ENCODE data around the gene ANKS1B. TPM values are rescaled to one million over a fixed set of nuclear protein-coding genes. Genes with fewer than 3 reads are reported as not detected.
"Not testable (repeated sequence)": the region's sequence is repeated elsewhere in the genome, so short reads cannot be mapped to it uniquely, and the experiment has no call there.

Gene ANKS1B
- total and polyA plus RNA-seq, 2 of the 4 experiments (the other 2 are of a cell fraction), result 0.17 to 0.18 TPM

- TF ChIP-seq FOS (IDR thresholded peaks at IDR 0.05; ENCODE audit: low read depth, low read length) (no peak), RFX5 (IDR thresholded peaks at IDR 0.05; ENCODE audit: low read depth, low read length) (no peak), CTCF (conservative IDR thresholded peaks at IDR 0.05; ENCODE audit: low read depth, low read length) (no peak), RAD21 (IDR thresholded peaks at IDR 0.05; ENCODE audit: low read length) (no peak), BHLHE40 (IDR thresholded peaks at IDR 0.05; ENCODE audit: low read depth, low read length) (no peak), CHD1 (IDR thresholded peaks at IDR 0.05; ENCODE audit: low read depth, low read length) (no peak)
- no peak overlapping the region for H4K91ac ChIP-seq (ENCODE audit: insufficient read depth, low read depth, low read length)
- WGBS, 2 experiments (ENCODE audit: extremely low coverage in 2 of 2, insufficient read length in 1 of 2), result 67% methylated on average over 1 of the region's 2 CpGs; no CpG with 5 or more reads in 1 of the 2 experiments
- H2AK5ac ChIP-seq (ENCODE audit: low read depth, low read length), result no peak overlapping the region
- no peaks in the 10 kb centered on the region for H3K79me1 ChIP-seq (ENCODE audit: low read depth in 1 of 2, low read length in 2 of 2)
- dilution Hi-C loops (cut with HindIII; ENCODE audit: low sequenced_read_pairs, unreplicated experiment), result no loop called here
- H3K27ac ChIP-seq (ENCODE audit: insufficient read depth, low read length), result no peak overlapping the region
- H3K18ac ChIP-seq (ENCODE audit: low read depth, low read length), result no peak overlapping the region
- no peak overlapping the region for H3K4me3 ChIP-seq (ENCODE audit: insufficient read depth, low read depth, low read length)
- no peaks in the 10 kb centered on the region for H3K36me3 ChIP-seq (ENCODE audit: control insufficient read depth, insufficient read depth, low read length)
- ChIA-PET POLR2A (ENCODE audit: unreplicated experiment) (no interaction called here), CTCF (no interaction called here)
- H3K27me3 ChIP-seq (ENCODE audit: control insufficient read depth, insufficient read depth, low read length), result no peaks in the 10 kb centered on the region
- no peak overlapping the region for H3K4me2 ChIP-seq (ENCODE audit: low read depth, low read length)
- no peak overlapping the region for H2BK5ac ChIP-seq (ENCODE audit: low read depth, low read length, poor library complexity, severe bottlenecking)
- H3K23ac ChIP-seq (ENCODE audit: low read depth, low read length), result no peak overlapping the region
- no peak overlapping the region for H4K8ac ChIP-seq (ENCODE audit: low read depth in 2 of 2, low read length in 2 of 2)
- no peak overlapping the region for H2BK15ac ChIP-seq (ENCODE audit: low read depth, low read length)
- no peak overlapping the region for H3K4ac ChIP-seq (ENCODE audit: low read depth, low read length)
- H2BK120ac ChIP-seq (ENCODE audit: low read depth, low read length), result no peak overlapping the region
- H2AK9ac ChIP-seq (replicated peaks; ENCODE audit: low read depth, low read length, poor library complexity), result no peak overlapping the region
- H3K56ac ChIP-seq (ENCODE audit: extremely low read depth, insufficient read depth, low read length), result no peak overlapping the region
- no peaks in the 10 kb centered on the region for H3K9me1 ChIP-seq (ENCODE audit: insufficient read depth, low read length)
- no peaks in the 10 kb centered on the region for H3K4me1 ChIP-seq (ENCODE audit: control insufficient read depth, insufficient read depth, low read length)
- H3K9me3 ChIP-seq (ENCODE audit: control insufficient read depth, insufficient read depth, low read length), result no peaks in the 10 kb centered on the region
- H2AFZ ChIP-seq (replicated peaks; ENCODE audit: low read length, poor library complexity), result no peak overlapping the region
- no peak overlapping the region for H3K14ac ChIP-seq (replicated peaks; ENCODE audit: low read depth, low read length)
- H4K20me1 ChIP-seq (ENCODE audit: insufficient read depth, low read length), result no peaks in the 10 kb centered on the region
- in situ Hi-C loops (cut with MboI; ENCODE audit: low sequenced_read_pairs), result no loop called here
- ATAC-seq (ENCODE audit: low read depth) (no peak), DNase-seq (no peak)
- H4K5ac ChIP-seq (ENCODE audit: low read depth, low read length), result no peak overlapping the region
- H3K9ac ChIP-seq (ENCODE audit: low read depth, low read length), result no peak overlapping the region
- H2BK20ac ChIP-seq (ENCODE audit: low read depth, low read length), result no peak overlapping the region
- intact Hi-C loops (cut with micrococcal nuclease), result no loop called here
- BruUV-seq (replicated peaks), result no TSS peak
These were observed 184.1 kb downstream of the ANKS1B start for GRCh38 chr12:99800605-99801004.

DNA sequence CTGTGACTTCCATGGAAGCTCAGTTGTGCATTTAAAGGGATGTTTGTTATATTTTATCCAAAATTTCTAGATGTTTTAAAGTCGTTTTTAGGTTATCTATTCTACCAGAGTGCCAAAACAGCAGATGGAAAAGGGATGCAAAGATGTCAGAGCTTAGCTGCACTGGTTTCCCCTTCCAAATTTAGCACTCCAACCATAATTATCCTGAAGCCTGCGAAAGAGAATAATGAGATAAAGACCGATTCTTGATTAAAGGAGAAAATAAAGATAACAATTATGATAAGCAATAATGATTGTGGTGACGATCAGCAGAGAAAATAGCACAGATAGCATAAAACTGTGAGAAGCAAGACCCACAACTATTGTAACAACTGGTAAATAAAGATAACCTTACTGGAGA is 186.8 kb downstream of the ANKS1B start:
- H3K56ac ChIP-seq (ENCODE audit: extremely low read depth, insufficient read depth, low read length); H3K18ac ChIP-seq (ENCODE audit: low read depth, low read length); dilution Hi-C loops (cut with HindIII; ENCODE audit: low sequenced_read_pairs, unreplicated experiment); H4K8ac ChIP-seq (ENCODE audit: low read depth in 2 of 2, low read length in 2 of 2); H3K14ac ChIP-seq (replicated peaks; ENCODE audit: low read depth, low read length); H2AFZ ChIP-seq (replicated peaks; ENCODE audit: low read length, poor library complexity); DNase-seq; H3K9me1 ChIP-seq (ENCODE audit: insufficient read depth, low read length); H3K23ac ChIP-seq (ENCODE audit: low read depth, low read length); H2AK5ac ChIP-seq (ENCODE audit: low read depth, low read length); H3K27me3 ChIP-seq (ENCODE audit: control insufficient read depth, insufficient read depth, low read length); H2BK20ac ChIP-seq (ENCODE audit: low read depth, low read length); H3K9ac ChIP-seq (ENCODE audit: low read depth, low read length); H3K9me3 ChIP-seq (ENCODE audit: control insufficient read depth, insufficient read depth, low read length); ATAC-seq (ENCODE audit: low read depth); H2BK5ac ChIP-seq (ENCODE audit: low read depth, low read length, poor library complexity, severe bottlenecking); BruUV-seq (replicated peaks); H3K79me1 ChIP-seq (ENCODE audit: low read depth in 1 of 2, low read length in 2 of 2); H4K91ac ChIP-seq (ENCODE audit: insufficient read depth, low read depth, low read length); H3K4me3 ChIP-seq (ENCODE audit: insufficient read depth, low read depth, low read length); CTCF ChIA-PET; H2AK9ac ChIP-seq (replicated peaks; ENCODE audit: low read depth, low read length, poor library complexity); POLR2A ChIA-PET (ENCODE audit: unreplicated experiment); H3K4me1 ChIP-seq (ENCODE audit: control insufficient read depth, insufficient read depth, low read length); H3K4me2 ChIP-seq (ENCODE audit: low read depth, low read length); H2BK120ac ChIP-seq (ENCODE audit: low read depth, low read length); H4K5ac ChIP-seq (ENCODE audit: low read depth, low read length); H3K4ac ChIP-seq (ENCODE audit: low read depth, low read length); H2BK15ac ChIP-seq (ENCODE audit: low read depth, low read length); intact Hi-C loops (cut with micrococcal nuclease); H4K20me1 ChIP-seq (ENCODE audit: insufficient read depth, low read length); in situ Hi-C loops (cut with MboI; ENCODE audit: low sequenced_read_pairs); H3K27ac ChIP-seq (ENCODE audit: insufficient read depth, low read length); H3K36me3 ChIP-seq (ENCODE audit: control insufficient read depth, insufficient read depth, low read length): not testable (repeated sequence)
- WGBS, 2 experiments (ENCODE audit: extremely low coverage in 2 of 2, insufficient read length in 1 of 2), result no CpG with 5 or more reads among the region's 4 CpGs

Data from IMR-90 (cell line).